Measurements from ENCODE around the gene FRRS1L.

The FRRS1L gene

GRCh38 chr9:109100543-109101201 lies 66.4 kb downstream of the FRRS1L start:
- DNase-seq = no peak

GRCh38 chr9:109098960-109099308 lies 68.1 kb downstream of the FRRS1L start:
- DNase-seq = no peak

GRCh38 chr9:109098171-109098959 lies 68.7 kb downstream of the FRRS1L start:
- DNase-seq = no peak

- DNase-seq = no peak
Measured at GRCh38 chr9:109097146-109097545, 69.9 kb downstream of the FRRS1L start.

GRCh38 chr9:109095321-109095720 lies 71.7 kb downstream of the FRRS1L start:
- no peak for DNase-seq

- DNase-seq = no peak
Measured at GRCh38 chr9:109094268-109094667, 72.8 kb downstream of the FRRS1L start.

GRCh38 chr9:109092587-109092986 lies 74.5 kb downstream of the FRRS1L start:
- no peak for DNase-seq

- DNase-seq = no peak
Measured at GRCh38 chr9:109092051-109092580, 74.9 kb downstream of the FRRS1L start.

- no peak for DNase-seq
Measured at GRCh38 chr9:109088221-109088620, 78.8 kb downstream of the FRRS1L start.

GRCh38 chr9:109087795-109088194 lies 79.3 kb downstream of the FRRS1L start:
- no peak for DNase-seq

- no peak for DNase-seq
Measured at GRCh38 chr9:109086221-109086620, 80.8 kb downstream of the FRRS1L start.

- DNase-seq = no peak
Measured at GRCh38 chr9:109085510-109085909, 81.5 kb downstream of the FRRS1L start.

- DNase-seq = no peak
Measured at GRCh38 chr9:109083813-109084405, 83.1 kb downstream of the FRRS1L start.

- no peak for DNase-seq
Measured at GRCh38 chr9:109083141-109083540, 83.9 kb downstream of the FRRS1L start.

GRCh38 chr9:109082091-109082620 lies 84.9 kb downstream of the FRRS1L start:
- DNase-seq = no peak

All from activated gamma-delta T cell treated with Interleukin-2 at 50 U/mL for 16 hours (primary cell).